Activated T-cell treated with anti-CD3 and anti-CD28 coated beads for 48 hours (primary cell): ENCODE data around the gene DPYSL5.

ENCODE experiments used
- DNase-seq: peaks from one replicate; pipeline ENCODE4 v3.0.0-alpha.2; 2020; ENCODE audit warnings: low read depth

The DPYSL5 gene

DNA sequence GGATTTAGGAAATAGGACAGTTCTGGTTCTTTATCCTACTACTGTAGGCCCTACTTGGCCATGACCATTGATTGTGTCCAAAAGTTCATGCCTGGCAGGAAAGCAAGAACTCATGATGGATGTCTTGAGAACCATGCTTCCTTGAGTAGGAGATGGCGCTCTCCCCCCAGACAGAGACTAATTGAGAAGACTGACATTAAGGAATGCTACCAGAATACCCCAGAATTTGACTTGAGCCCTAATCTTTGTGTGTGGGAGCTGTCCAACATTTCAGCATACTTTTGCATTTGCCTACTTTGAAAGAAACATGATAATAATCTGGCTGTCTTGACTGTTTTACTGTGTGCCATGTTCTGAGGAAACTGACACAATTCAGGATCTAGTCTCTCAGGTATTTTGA, 145.8 kb downstream of the DPYSL5 start:
- DNase-seq = no peak

DNA sequence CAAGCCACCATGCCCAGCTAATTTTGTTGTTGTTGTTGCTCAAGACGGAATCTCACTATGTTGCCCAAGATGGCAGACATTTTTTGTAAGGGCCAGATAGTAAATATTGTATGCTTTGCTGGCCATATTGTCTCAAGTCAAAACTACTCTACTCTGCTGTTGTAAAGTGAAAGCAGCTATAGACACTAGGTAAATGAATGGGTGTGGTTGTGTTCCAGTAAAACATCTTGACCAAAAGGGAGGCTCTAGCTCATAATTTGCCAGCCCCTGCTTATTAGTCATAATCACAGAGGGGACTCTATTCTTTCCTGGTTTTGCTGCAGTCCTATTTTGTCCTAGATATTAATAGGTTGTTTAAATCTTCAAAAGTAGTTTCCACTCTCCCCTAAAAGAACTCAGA, 147.1 kb downstream of the DPYSL5 start:
- DNase-seq = no peak

GRCh38 chr2:26997394-26997793, 149.5 kb downstream of the DPYSL5 start:
- DNase-seq = no peak

DNA sequence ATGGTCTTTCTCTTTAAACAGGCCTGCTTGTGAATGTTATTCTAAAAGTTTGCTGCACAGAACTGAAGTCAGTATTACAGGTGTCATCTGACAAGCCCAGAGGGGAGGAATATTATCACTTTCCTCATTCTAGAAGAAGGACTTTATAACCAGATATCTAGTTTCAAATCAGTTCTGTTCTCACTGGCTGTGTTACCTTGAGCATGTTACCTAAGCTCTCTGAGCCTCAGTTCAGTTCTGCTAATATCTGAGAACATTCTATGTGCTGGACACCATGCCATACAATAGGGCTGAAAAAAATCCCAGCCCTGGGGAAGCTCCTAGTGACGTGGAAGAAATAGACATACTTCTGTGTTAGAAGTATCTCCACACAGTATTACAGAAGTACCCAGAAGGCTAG, 150.4 kb downstream of the DPYSL5 start:
- no peak for DNase-seq
